GM21737 (cell line): Measurements from ENCODE around the gene CLNS1A.
"Not testable (repeated sequence)": the region's sequence is repeated elsewhere in the genome, so short reads cannot be mapped to it uniquely, and the experiment has no call there.

Source experiments
- ATAC-seq: cut with Tn5 transposase; IDR thresholded peaks from one replicate; pipeline ENCODE4 v1.9.1; 2021; ENCODE audit warnings: mild to moderate bottlenecking, moderate library complexity; ENCODE audit not compliant: unreplicated experiment

Gene CLNS1A, protein sequence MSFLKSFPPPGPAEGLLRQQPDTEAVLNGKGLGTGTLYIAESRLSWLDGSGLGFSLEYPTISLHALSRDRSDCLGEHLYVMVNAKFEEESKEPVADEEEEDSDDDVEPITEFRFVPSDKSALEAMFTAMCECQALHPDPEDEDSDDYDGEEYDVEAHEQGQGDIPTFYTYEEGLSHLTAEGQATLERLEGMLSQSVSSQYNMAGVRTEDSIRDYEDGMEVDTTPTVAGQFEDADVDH

DNA sequence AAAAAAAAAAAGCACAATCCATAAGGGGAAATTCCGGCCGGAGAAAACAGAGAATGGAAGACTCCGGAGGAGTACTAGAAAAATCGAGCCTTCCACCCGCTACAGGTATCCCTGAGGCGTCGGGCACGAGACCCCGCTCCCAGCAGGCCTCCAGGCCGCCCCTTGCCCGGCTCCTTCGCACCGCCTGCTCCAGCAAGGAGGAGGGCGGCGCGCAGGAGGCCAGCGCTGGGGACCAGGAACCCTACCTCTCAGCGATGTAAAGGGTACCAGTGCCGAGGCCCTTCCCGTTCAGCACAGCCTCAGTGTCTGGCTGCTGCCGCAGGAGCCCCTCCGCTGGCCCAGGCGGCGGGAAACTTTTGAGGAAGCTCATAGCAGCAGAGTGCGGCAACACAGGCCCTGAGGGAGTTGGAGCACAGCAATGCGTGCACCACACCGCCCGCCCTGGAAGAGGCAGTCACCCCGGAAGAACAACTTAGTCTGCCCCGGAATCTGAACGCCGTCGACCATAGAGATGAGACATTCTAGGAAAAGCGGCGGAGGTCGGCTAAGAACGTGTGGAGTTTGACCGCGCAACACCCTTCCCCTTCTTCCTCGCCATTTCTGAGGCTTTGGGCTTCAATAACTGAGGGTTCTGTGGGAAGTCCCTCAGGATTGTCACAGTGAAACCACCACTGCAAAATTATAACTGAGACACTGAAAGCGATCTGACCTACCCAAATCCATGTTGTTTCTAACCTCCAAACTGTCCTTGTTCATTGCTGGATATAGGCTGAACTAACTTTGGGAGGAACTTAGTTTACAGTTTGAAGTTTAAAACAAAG is at the start of gene CLNS1A:
Gene CLNS1A, minus strand, starts transcription at position 450 of the 821 bp plus-strand sequence. Its CDS starts 80 bp downstream, at position 370.
- ATAC-seq = peak; percentile 97

- ATAC-seq = no peak
Observed at GRCh38 chr11:77687088-77687487, 49.5 kb upstream of the CLNS1A start.

GRCh38 chr11:77677138-77677537 is 39.5 kb upstream of the CLNS1A start:
- no peak for ATAC-seq

- no peak for ATAC-seq
Observed at GRCh38 chr11:77672264-77672663, 34.7 kb upstream of the CLNS1A start.

GRCh38 chr11:77669848-77670511 is 32.4 kb upstream of the CLNS1A start:
- no peak for ATAC-seq

- ATAC-seq = no peak
Observed at GRCh38 chr11:77668760-77669159, 31.2 kb upstream of the CLNS1A start.

DNA sequence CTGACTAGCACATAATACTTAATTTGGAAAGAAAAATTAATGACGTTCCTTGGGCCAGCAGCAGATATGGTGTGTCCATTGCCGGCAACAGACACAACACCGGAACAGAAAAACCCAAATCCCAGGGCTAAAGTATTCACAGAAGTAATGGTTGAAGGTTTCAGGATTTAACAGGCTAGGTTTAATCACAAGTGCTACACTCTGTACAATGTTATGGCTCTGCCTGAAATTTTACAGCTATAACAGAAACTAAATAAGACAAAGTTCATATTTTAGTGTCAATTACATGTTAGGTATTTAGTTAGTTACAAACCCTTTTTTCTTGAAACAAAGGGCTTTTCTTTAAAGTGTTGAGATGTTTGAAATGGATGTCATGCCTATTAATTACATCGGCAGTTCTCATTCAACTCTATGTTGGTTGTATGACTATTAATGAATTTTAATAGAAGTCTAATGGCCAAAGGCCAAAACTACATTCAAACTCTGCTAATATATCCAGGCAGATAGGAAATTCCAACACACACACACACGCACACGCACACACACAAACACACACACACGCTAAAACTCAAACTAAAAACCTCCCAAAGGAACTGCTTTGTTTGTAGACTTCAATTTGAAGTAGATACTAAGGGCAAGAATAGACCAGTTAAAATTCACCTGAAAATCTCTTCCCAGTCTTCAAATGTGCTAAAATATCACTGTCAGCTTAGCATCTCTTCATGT is 27.8 kb upstream of the CLNS1A start:
- no peak for ATAC-seq

DNA sequence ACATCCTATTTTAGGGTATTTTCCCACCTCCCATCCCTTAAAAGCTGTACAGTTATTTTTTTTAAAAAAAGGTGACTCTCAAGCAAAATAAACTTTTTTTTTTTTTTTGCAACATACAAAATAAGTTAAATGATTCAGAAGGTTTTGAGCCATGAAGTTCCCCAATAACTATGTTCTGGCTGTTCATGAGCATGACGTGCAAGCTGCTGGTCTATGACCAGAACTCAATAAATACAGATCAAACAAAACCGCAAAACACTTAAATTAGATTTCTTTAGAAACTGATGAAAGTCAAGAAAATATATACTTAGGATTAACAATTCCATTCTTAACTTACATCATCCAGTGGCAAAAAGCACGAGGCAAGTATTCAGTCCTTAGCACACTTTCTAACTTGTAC is 24.1 kb upstream of the CLNS1A start:
- ATAC-seq = no peak

- no peak for ATAC-seq
Observed at GRCh38 chr11:77660947-77661346, 23.4 kb upstream of the CLNS1A start.

DNA sequence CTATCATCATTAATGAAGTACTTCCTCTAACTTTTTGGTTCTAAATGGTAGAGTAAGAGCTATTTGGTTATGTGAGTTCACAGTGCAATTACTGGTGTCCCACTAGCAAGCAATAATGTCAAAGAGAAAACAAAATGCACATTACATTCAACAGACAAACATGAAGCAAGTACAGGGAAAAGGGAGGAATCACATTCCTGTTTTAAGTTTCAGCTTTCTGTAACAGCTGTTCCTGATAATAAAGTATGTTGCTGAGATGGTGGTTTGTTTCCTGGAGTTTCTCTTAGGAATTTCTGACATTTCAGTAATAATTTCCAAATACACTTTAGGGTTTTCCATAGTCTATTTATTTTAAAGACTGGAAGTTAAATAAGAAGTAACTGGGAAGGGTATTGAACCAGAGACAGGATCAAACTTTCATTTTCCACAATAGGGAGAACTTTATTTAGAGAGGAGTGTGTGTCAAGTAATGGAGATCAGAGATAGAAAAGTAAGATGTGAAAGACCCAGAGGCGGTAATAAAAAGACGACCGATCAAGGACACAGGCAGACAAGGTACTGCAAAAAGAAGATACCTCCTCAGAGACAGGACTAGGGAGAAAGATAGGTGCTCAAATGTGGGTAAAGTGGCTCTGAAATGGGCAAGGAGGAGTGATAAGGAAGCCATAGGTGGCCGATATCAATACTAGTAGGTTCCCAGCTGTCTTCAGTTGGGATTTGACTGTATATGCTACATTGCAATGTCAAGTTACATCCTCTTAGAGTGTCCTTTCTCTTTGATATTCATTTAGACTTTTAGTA is 20.8 kb upstream of the CLNS1A start:
- ATAC-seq = no peak

DNA sequence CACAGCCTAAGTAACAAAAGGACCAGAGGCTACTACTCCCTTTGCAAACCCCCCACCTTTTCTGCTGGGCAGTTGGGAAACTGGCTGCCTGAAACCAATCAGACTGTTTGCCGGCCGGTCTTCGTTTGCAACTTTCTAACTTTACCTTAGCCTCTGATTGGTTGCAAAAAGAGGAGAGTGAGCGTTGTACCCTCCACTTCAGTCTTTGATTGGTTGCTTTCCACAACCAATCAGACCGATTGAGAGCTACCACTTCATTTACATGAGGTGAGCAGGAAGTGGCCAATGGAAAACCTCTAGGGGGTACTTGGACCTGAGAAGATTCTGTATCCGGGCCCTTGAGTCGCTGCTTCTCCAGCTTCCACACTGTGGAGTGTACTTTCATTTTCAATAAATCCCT is 18.8 kb upstream of the CLNS1A start:
- ATAC-seq = no peak

DNA sequence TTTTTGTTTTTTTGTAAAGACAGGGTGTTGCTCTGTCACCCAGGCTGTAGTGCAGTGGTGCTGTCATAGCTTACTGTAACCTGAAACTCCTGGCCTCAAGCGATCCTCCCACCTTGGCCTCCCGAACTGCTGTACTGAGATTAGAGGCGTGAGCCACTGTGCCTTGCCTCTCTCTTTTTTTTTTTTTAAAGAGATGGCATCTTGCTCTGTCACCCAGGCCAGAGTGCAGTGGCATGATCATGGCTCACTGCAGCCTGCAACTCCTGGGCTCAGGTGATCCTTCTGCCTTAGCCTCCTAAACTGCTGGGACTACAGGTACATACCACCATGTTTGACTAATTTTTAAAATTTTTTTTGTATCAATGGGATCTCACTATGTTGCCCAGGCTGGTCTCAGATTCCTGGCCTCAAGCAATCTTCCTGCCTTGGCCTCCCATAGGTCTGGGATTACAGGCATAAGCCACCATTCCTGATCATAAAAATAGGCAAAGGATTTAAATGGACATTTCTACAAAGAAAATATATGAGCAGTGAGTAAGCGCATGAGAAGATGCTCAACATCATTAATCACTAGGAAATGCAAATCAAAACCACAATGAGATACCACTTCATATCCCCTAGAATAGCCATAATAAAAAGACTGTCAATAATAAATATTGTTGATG is 17.3 kb upstream of the CLNS1A start:
- no peak for ATAC-seq

DNA sequence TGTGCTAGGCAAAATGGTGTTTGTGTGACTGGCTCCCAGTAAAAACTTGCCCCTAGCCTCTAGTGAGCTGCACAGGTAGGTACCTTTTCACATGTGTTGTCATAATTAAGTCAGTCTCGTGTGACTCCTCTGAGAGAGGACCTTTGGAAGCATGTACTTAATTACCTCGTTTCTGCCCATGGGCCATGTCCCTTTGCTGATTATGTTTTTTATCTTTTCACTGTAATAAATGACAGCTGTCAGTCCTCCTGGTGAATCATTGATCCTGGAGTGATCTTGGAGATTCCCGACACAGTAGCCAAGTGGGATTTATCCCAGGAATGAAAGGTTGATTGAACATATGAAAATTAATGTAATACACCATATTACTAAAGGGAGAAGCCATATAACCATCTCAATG is 12.5 kb upstream of the CLNS1A start:
- ATAC-seq = no peak

DNA sequence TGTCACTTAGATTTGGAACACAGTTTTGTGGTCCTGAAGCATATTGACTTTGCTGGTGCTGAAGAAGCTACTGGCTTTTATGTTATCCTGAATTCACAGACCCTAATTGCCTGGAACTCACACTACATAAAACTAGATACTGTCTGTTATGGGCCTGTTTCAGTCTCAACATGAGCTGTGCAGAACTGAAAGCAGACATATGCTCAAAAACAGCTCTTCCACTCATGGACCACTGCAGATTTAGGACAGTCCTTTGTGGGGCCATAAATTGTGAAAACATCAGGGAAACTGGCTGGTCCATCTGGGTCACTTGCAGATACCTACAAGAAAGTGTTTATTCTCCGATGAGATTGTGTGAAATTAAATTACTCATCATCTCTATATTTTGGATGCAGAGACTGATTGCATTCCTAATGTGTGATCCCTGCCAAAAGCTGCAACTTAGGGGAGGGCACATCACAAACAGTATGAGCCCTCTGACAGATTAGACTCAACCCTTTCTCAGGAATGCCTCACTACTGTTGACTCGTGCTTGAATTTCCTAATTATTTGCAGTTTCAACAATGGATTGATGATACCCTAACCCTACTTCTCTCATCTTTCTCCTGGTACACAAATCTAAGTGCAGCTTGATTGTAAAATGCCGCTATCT is 10.2 kb upstream of the CLNS1A start:
- ATAC-seq = no peak

DNA sequence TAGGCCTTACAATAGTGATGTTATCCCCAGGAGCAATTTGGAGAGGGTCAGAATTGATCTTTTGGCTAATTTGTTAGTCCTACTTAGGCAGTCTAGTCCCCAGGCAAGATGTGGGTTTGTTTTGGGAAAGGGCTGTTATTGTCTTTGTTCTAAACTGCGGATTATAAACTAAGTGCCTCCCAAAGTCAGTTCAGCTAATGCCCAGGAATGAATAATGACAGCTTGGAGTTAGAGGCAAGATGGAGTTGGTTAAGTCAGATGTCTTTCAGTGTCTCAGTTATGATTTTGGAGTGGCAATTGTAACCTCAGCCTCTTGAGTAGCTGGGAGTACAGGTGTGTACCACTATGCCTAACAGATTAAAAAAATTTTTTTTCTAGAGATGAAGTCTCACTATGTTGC is 7.3 kb upstream of the CLNS1A start:
- no peak for ATAC-seq

GRCh38 chr11:77642228-77642627 is 4.6 kb upstream of the CLNS1A start:
- ATAC-seq = no peak

DNA sequence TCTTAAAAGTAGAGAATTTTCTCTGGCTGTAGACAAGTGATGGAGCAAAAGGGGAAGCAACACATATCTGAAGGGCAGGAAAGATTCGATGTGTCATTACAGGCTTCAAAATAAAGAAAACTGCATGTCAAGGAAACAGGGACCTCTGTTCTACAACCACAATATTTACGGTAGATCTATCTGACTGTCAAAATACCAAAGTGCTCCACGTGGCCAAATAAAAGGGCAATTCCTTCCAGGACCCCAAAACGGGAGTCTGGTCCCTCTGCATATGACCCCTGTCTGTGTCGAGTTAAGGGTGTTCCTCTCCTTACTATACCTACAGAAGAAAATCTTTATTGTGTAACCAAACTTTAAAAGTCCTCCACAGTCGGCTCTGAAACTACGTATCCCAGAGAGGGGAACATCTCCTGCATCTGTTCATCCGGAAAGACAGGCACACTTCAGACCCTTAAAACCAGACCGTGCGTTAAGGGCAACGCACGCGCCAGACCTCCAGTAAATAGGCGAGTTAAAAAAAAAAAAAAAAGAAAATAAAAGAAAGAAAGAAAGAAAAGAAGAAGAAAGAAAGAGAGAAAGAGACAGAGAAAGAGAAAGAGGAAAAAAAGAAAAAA is 756 bp downstream of the CLNS1A start:
- ATAC-seq = no peak

- ATAC-seq = not testable (repeated sequence)
Observed at GRCh38 chr11:77633926-77634325, 3.7 kb downstream of the CLNS1A start.

GRCh38 chr11:77630157-77630710 is 7.4 kb downstream of the CLNS1A start:
- no peak for ATAC-seq
